NOMO-1 treated with dmso at 0.1 percent for 144 hours (cell line): ENCODE data around the gene BIK.

Source experiments
- DNase-seq: peaks from one replicate; lab custom pipeline; 2025; ENCODE audit not compliant: unreplicated experiment; lab: John Stamatoyannopoulos, UW

The BIK gene

DNA sequence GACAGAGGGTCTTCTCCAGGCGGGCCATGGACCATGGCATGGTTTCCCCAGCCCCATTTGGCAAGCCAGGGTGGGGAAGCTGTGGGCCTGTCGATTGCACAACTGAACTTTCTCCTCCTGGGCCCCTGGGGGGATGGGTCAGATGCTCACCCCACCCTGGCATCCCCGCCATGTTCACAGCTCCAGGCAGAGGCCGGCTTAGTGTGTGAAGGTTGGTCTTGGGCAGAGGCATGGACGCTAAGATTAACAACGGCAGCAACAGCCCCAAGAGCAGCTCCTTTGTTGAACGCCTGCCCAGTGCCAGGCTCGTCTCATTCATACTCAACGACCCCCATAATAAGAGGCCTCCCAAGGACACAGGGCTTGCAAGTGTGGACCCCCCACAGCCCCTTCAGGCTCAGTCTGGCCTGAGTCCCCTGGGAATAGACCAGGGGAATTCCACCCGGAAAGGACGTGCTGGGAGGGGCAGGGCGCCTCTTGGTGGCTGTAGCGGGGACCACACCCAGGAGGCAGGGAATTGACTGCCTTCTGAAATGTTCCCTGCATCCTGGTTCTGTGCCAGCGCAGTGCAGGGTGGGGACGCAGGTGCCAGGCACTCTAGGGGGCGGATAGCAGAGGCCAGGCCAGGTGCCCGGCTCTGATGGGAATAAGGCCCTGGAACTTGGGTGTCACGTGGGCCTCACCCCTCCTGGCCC is 49.1 kb downstream of the BIK start:
- no peak for DNase-seq

GRCh38 chr22:43160497-43161126 is 50.1 kb downstream of the BIK start:
- DNase-seq: no peak

GRCh38 chr22:43162412-43163150 is 52.0 kb downstream of the BIK start:
- no peak for DNase-seq

GRCh38 chr22:43163241-43163795 is 52.8 kb downstream of the BIK start:
- no peak for DNase-seq

GRCh38 chr22:43164636-43165035 is 54.1 kb downstream of the BIK start:
- no peak for DNase-seq

- no peak for DNase-seq
Measured at GRCh38 chr22:43166132-43166930, 55.8 kb downstream of the BIK start.

- no peak for DNase-seq
Measured at GRCh38 chr22:43167001-43167589, 56.5 kb downstream of the BIK start.

GRCh38 chr22:43168471-43169309 is 58.1 kb downstream of the BIK start:
- no peak for DNase-seq

- no peak for DNase-seq
Measured at GRCh38 chr22:43169310-43170130, 59.0 kb downstream of the BIK start.

DNA sequence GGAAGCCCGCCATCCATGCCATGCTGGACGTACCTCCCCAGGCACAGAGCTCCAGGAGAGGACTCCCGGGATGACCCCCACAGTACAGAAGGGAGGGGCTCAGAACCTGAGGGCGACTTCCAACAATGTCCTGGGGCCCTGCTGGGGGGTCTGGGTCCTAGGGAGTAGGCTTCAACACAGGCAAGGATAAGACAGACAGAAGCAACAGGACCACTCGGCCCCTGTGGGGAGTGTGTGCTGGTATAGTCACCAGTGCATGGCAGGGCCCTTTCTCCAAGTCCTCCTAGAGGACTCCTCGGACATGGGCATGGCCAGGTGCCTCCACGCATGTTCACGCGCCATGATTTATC is 59.6 kb downstream of the BIK start:
- DNase-seq: no peak

- DNase-seq: no peak
Measured at GRCh38 chr22:43171019-43171491, 60.5 kb downstream of the BIK start.

DNA sequence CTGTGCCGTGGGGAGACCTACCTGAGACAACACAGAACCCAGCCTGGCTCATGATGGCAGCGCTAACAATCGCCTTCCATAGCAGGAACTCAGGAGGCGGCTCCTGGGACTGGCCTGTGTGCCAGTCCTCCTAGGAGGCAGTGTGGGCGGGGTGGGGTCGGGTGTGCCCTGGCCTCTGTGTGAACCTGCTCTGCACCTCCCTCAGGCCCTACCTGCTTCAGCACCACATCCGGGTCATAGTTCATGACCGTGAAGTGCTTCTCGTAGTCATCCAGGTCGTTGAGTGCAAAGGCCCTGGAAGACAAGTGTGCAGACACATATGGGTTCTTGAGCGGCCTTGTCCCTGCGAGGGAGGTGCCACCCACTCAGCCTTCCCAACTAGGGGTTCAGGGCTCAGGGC is 61.1 kb downstream of the BIK start:
- DNase-seq: no peak

DNA sequence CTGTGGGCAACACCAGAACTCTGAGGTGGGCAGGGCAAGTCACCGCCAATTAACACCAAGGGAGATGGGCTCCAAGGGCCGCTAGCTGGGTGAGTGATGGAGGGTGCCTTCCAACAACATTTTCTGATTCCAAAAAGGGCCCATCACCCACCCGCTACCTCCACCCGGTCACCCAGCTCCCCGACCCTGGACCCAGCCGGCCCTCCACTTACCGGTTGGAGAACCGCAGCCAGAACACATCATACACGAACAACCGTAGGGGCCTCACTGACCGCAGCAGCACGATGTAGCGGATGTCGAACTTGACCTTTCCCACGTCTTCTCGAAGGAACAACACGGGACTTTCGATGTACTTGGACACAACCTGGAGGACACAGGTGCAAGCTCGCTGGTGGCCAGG is 61.6 kb downstream of the BIK start:
- DNase-seq: no peak

DNA sequence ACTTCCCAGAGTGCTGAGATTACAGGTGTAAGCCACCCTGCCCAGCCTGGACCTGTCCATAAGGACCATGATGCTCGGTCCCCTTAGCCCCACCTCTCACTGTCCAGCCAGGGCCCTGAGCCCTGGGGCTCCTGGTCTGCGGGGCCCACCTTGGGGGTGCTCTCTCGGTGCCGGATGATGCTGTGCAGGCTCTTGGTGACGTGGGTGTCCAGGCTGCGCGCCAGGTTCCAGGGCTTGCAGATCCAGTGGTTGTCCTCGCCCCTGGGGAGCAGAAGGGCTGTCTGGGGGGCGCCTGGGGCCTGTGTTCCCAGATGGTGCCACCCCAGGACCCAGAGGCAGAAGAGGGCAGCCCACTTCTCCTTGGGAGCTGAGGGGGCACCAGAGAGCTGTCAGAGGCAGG is 63.0 kb downstream of the BIK start:
- DNase-seq: no peak

DNA sequence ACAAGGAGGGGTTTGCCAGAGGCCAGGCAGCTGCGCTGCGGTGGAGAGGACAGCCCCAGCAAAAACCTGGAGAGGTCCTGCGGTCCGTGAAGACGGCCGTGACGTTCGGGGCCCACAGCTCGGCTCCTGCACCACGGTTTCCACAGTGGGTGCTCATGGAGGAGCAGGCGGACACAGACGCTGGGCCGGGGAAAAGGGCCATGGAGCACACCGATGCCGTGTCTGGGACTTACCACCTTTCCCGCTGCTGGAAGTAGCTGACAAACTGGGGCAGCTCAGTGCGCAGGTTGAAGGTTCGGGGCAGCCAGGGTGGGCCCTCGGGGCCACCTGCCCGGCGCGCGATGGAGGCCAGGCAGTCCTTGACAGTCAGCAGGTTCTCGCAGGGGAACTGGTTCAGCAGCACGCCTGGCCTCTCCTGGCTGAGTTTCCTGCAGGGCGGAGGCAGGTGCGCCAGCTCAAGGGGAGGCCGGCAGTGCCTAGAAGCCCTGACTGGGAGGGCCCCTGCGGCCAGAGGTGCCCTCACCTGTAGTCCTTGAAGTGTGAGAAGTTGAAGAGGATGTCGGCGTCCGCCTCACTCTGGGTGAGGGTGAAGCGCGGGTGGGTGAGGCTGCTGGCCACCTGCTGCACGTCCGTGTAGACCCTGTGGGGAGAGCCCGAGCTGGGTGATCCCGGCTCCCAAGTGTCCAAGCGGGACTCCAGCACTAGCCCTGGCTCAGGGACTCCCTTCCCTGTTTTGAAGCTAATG is 63.6 kb downstream of the BIK start:
- no peak for DNase-seq

DNA sequence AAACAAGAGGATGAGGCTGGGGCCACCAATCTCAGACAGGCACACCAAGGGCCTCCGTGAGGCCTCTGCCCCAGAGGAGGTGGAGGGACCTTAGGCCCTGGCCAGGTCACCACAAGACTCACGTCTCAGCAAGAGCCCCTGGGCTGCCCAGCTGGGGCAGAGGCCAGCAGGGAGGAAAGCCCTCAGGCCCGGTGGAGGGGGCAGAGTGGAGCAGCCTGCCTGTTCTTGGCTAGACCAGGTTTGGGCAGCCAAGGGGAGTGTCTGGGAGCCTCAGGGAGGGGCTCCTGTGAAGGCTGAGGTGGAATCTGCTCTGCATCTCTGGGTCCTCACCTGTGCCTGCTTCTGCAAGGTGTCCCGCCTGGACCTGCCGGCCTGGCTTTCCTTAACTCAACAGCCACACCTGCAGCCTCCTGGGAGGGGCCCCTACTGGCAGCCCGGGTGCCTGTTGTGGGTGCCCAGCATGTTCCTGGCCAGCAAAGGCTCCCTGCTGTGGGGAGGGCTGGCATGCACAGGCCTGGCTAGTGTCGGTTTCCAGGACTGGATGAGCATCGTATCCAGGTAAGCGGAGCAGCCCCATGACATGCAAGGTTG is 64.5 kb downstream of the BIK start:
- DNase-seq: no peak

DNA sequence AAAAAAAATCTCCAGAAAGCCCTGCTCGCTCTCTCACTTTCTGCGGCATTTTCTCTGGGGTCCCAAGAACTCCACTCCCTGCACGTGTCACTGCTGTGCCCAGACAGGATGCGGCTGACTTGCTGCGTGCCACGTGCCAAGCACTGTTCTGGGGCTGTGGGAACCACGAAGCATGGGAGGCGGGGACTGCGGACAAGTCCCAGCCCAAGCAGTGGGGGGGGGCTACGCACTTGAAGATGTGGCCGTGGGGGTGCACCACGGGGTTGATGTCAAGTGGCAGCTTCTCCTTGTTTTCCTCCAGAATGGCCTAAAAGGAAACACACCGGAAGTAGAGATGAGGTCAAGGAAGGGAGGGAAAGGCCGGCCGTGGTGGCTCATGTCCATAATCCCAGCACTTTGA is 65.5 kb downstream of the BIK start:
- no peak for DNase-seq

DNA sequence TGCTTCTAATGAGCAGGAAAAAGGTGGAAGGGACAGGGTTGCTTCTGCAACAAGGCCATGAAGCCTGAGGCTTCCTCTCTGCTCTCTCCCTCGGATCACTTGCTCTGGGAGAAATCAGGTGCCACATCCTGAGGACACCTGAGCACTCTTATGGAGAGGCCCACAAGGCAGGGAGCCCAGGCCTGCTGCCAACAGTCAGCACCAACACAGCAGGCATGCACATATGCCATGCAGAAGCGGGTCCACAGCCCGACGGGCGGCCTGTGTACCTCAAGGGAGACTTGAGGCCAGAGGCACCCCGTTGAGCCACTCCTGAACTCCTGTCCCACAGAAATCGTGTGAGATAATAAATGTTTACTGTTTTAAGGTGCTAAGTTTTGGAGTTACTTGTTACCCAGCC is 66.9 kb downstream of the BIK start:
- DNase-seq: no peak
